Measurements from ENCODE around the gene KDM5A. TPM values are rescaled to one million over a fixed set of nuclear protein-coding genes. Genes with fewer than 3 reads are reported as not detected.

The KDM5A gene
- total RNA-seq, 4 donors from 2014 or later = 18.1 to 43.5 (median 25.5) TPM

DNA sequence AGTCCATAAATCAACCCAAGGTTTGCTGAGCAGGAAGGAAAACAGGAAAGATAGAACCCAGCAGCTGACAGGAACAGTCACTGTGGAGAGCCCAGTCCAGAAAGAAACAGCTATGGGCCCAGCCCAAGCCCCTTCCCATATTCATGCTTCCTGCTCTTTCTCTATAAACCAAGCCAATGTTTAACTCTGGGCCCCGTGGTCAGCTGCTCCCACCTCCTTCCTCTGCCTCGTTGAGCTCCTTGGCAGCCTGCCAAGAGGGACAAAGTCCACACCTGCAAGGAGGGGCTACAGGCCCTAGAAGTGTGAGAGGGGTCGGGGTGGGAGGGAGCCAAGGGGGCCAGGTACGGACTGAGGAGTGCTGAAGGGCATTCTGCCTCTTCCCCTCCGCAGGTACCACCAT lies 136.5 kb downstream of the KDM5A start:
- Histone ChIP-seq H3K4me1 (no peaks in the 10 kb centered on the region), H3K9me3 (no peaks in the 10 kb centered on the region), H3K27ac (no peak overlapping the region), H3K4me3 (no peak overlapping the region), H3K36me3 (no peaks in the 10 kb centered on the region), H3K27me3 (peaks cover 0 to 4% (median 0%) of the 10 kb centered on the region in 3 donors)
- ATAC-seq (no peak), DNase-seq (no peak)
- in situ Hi-C loops (cut with MboI; ENCODE audit: low sequenced_read_pairs in 4 of 4) = no loop called here
- no peak for TF ChIP-seq POLR2A (IDR thresholded peaks at IDR 0.05)
- TF ChIP-seq, protein P1, sequence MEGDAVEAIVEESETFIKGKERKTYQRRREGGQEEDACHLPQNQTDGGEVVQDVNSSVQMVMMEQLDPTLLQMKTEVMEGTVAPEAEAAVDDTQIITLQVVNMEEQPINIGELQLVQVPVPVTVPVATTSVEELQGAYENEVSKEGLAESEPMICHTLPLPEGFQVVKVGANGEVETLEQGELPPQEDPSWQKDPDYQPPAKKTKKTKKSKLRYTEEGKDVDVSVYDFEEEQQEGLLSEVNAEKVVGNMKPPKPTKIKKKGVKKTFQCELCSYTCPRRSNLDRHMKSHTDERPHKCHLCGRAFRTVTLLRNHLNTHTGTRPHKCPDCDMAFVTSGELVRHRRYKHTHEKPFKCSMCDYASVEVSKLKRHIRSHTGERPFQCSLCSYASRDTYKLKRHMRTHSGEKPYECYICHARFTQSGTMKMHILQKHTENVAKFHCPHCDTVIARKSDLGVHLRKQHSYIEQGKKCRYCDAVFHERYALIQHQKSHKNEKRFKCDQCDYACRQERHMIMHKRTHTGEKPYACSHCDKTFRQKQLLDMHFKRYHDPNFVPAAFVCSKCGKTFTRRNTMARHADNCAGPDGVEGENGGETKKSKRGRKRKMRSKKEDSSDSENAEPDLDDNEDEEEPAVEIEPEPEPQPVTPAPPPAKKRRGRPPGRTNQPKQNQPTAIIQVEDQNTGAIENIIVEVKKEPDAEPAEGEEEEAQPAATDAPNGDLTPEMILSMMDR (IDR thresholded peaks at IDR 0.05 in 4 of 5, conservative IDR thresholded peaks at IDR 0.05 in 1 of 5) = no peak
- intact Hi-C loops (cut with DNase I; ENCODE audit: low total_unique reads) = no loop called here

DNA sequence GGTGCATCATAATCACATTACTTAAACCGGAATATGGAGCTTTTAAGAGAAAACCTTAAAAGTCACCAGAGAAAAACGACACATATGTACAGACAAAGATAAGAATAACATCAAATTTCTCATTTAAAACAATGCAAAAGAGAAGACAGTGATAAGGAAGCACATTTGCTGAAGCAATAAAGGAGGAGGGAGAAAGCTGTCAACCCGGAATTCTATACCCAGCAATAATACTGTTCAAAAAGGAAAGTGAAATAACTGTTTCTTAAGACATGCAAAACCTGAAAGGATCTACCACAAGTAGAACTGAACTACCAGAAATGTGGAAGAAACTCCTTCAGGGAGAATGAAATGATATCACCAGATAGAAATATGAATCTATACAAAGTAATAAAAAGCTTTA lies 141.8 kb downstream of the KDM5A start:
- no peak for ATAC-seq
- Histone ChIP-seq H3K36me3 (no peaks in the 10 kb centered on the region), H3K27ac (no peak overlapping the region), H3K4me3 (no peak overlapping the region), H3K9me3 (no peaks in the 10 kb centered on the region), H3K27me3 (no peaks in the 10 kb centered on the region), H3K4me1 (no peaks in the 10 kb centered on the region)
- in situ Hi-C loops (cut with MboI; ENCODE audit: low sequenced_read_pairs in 4 of 4) (no loop called here), intact Hi-C loops (cut with DNase I; ENCODE audit: low total_unique reads) (no loop called here)
- no peak for DNase-seq
- TF ChIP-seq, protein P1 (IDR thresholded peaks at IDR 0.05 in 4 of 5, conservative IDR thresholded peaks at IDR 0.05 in 1 of 5) = no peak
- TF ChIP-seq POLR2A (IDR thresholded peaks at IDR 0.05) = no peak

DNA sequence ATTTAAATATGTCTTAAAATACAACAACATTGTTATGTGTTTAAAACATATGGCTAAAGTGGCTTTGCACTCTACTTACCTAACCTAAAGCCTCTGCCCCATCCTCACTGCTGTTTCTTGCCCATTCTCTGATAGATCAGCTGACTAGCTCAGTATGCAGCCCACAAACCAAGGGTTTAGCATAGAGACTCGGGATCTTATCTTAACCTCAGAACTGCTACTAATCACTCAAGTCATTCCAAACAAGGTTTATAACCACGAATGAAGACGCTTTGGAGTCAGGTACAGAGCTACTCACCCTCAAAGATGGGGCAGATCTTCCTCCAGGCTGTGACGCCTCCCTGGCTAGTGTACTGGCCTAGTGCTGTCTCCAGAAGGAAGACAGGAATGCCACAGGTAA lies 145.7 kb downstream of the KDM5A start:
- no peaks in the 10 kb centered on the region for H3K36me3 ChIP-seq
- ATAC-seq (no peak), DNase-seq (no peak)
- in situ Hi-C loops (cut with MboI; ENCODE audit: low sequenced_read_pairs in 4 of 4) = no loop called here
- intact Hi-C loops (cut with DNase I; ENCODE audit: low total_unique reads) = no loop called here
- no peak overlapping the region for H3K27ac ChIP-seq
- H3K9me3 ChIP-seq = no peaks in the 10 kb centered on the region
- no peaks in the 10 kb centered on the region for H3K4me1 ChIP-seq
- no peaks in the 10 kb centered on the region for H3K27me3 ChIP-seq
- TF ChIP-seq POLR2A (IDR thresholded peaks at IDR 0.05) = no peak
- TF ChIP-seq, protein P1 (IDR thresholded peaks at IDR 0.05 in 4 of 5, conservative IDR thresholded peaks at IDR 0.05 in 1 of 5) = no peak
- H3K4me3 ChIP-seq = no peak overlapping the region

DNA sequence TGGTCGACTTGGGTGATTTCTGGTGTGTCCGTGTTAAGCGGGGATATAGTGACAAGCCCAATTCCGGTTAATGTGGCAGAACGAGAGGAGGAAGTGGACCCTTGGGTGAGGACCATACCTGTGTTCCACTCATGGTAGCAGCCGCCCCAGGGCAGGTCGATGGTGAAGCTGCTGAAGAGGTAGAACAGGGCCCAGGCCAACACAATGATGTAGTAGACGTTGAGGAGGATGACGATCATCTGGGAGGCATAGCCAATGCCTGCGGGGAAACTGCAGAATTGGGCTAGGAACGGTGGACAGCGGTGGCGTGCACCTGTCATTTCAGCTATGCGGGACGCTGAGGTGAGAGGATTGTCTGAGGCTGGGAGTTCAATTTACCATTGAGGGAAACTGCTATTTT lies 146.6 kb downstream of the KDM5A start:
- H3K27ac ChIP-seq = no peak overlapping the region
- DNase-seq = no peak
- no peaks in the 10 kb centered on the region for H3K27me3 ChIP-seq
- ATAC-seq = no peak
- H3K36me3 ChIP-seq = no peaks in the 10 kb centered on the region
- TF ChIP-seq, protein P1 (IDR thresholded peaks at IDR 0.05 in 4 of 5, conservative IDR thresholded peaks at IDR 0.05 in 1 of 5) = no peak
- H3K4me1 ChIP-seq = no peaks in the 10 kb centered on the region
- no peaks in the 10 kb centered on the region for H3K9me3 ChIP-seq
- no peak overlapping the region for H3K4me3 ChIP-seq
- intact Hi-C loops (cut with DNase I; ENCODE audit: low total_unique reads) = no loop called here
- in situ Hi-C loops (cut with MboI; ENCODE audit: low sequenced_read_pairs in 4 of 4) = no loop called here

DNA sequence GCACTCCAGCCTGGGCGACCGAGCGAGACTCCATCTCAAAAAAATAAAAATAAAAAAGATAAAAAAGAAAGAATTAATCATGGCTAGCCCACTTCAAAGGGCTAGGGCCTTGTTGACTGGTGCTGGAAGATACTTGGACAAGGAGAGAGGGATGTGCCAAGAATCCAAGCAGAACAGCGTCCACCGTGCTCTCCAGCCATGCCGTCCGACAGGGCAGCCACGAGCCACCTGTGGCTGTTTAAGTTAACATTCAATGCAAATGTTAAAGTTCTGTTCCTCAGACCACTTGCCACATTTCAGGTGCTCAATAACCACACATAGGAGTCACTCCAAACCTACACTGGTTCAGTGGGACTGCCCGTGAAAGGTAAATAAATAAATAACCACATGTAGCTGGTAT lies 147.9 kb downstream of the KDM5A start:
- in situ Hi-C loops (cut with MboI; ENCODE audit: low sequenced_read_pairs in 4 of 4) (no loop called here), intact Hi-C loops (cut with DNase I; ENCODE audit: low total_unique reads) (no loop called here)
- Histone ChIP-seq H3K4me3 (no peak overlapping the region), H3K27me3 (no peaks in the 10 kb centered on the region), H3K27ac (no peak overlapping the region), H3K4me1 (no peaks in the 10 kb centered on the region), H3K9me3 (no peaks in the 10 kb centered on the region), H3K36me3 (no peaks in the 10 kb centered on the region)
- no peak for TF ChIP-seq POLR2A (IDR thresholded peaks at IDR 0.05)
- TF ChIP-seq, protein P1 (IDR thresholded peaks at IDR 0.05 in 4 of 5, conservative IDR thresholded peaks at IDR 0.05 in 1 of 5) = no peak
- ATAC-seq = no peak
- no peak for DNase-seq
